ENCODE data around the gene KPNB1. TPM values are rescaled to one million over a fixed set of nuclear protein-coding genes. Genes with fewer than 3 reads are reported as not detected.

KPNB1 gene
- total and polyA plus RNA-seq, 2 of the 8 experiments (the other 6 are each of a cell fraction or from before 2014, with no cell fraction given) = 171 to 625 TPM

GRCh38 chr17:47650525-47651522 is 1.1 kb downstream of the KPNB1 start (continued):
- TF ChIP-seq BACH1 (IDR thresholded peaks at IDR 0.05; ENCODE audit: low read length) (no peak), BCL11A (IDR thresholded peaks at IDR 0.05; ENCODE audit: low read depth in 2 of 2, low read length in 2 of 2) (no peak), ASH2L (IDR thresholded peaks at IDR 0.05; ENCODE audit: low read length) (no peak), CREB1 (IDR thresholded peaks at IDR 0.05) (peak; percentile 70; the same call in 1 of the 2 replicates), NANOG (IDR thresholded peaks at IDR 0.05; ENCODE audit: insufficient read depth, low read depth, low read length, poor library complexity, severe bottlenecking) (no peak), CTBP2 (IDR thresholded peaks at IDR 0.05; ENCODE audit: borderline replicate concordance, insufficient read depth, insufficient read length, low read length) (no peak), POLR2A (IDR thresholded peaks at IDR 0.05; ENCODE audit: control extremely low read depth in 1 of 2, low read depth in 2 of 2, low read length in 2 of 2) (peak in 1 of 2 experiments; percentile 43; a peak in 2 of 3 replicates), CBX8 (IDR thresholded peaks at IDR 0.05; ENCODE audit: borderline replicate concordance, low read depth, low read length) (no peak), RFX5 (IDR thresholded peaks at IDR 0.05; ENCODE audit: borderline replicate concordance, low read depth, low read length) (no peak), CBX5 (IDR thresholded peaks at IDR 0.05; ENCODE audit: low read depth, low read length) (no peak), SAP30 (IDR thresholded peaks at IDR 0.05; ENCODE audit: insufficient read depth, insufficient replicate concordance, low read length) (no peak), ZNF274 (IDR thresholded peaks at IDR 0.05; ENCODE audit: borderline replicate concordance, extremely low read depth, low read length) (no peak), MAX (IDR thresholded peaks at IDR 0.05) (peak; percentile 87), RNF2 (IDR thresholded peaks at IDR 0.05; ENCODE audit: borderline replicate concordance, low read depth, low read length, missing control alignments, poor library complexity, severe bottlenecking) (no peak), TAF1 (IDR thresholded peaks at IDR 0.05; ENCODE audit: low read depth, low read length) (peak; percentile 38; the same call in 1 of the 2 replicates), POLR2AphosphoS5 (IDR thresholded peaks at IDR 0.05; ENCODE audit: low read depth, low read length) (no peak; the same call in 1 of the 2 replicates), EZH2 (IDR thresholded peaks at IDR 0.05; ENCODE audit: low read depth, low read length, severe bottlenecking) (no peak), SUZ12 (IDR thresholded peaks at IDR 0.05; ENCODE audit: low read length) (no peak), RAD21 (IDR thresholded peaks at IDR 0.05 in 1 of 2, conservative IDR thresholded peaks at IDR 0.05 in 1 of 2; ENCODE audit: low read depth in 2 of 2, low read length in 2 of 2) (no peak), PHF8 (conservative IDR thresholded peaks at IDR 0.05; ENCODE audit: low read depth, low read length) (0 out of 2 replicates have a peak, but pooled peaks have one; percentile 3), EP300 (IDR thresholded peaks at IDR 0.05; ENCODE audit: borderline replicate concordance in 1 of 2, low read depth in 2 of 2, low read length in 2 of 2) (no peak; a peak in 1 of 3 replicates), KDM1A (IDR thresholded peaks at IDR 0.05; ENCODE audit: borderline replicate concordance, low read length) (no peak)
